ENCODE measurements around the gene ALB. TPM values are rescaled to one million over a fixed set of nuclear protein-coding genes. Genes with fewer than 3 reads are reported as not detected.

Gene ALB
- total and polyA plus RNA-seq, 2 experiments from 2014 or later, result not detected

DNA sequence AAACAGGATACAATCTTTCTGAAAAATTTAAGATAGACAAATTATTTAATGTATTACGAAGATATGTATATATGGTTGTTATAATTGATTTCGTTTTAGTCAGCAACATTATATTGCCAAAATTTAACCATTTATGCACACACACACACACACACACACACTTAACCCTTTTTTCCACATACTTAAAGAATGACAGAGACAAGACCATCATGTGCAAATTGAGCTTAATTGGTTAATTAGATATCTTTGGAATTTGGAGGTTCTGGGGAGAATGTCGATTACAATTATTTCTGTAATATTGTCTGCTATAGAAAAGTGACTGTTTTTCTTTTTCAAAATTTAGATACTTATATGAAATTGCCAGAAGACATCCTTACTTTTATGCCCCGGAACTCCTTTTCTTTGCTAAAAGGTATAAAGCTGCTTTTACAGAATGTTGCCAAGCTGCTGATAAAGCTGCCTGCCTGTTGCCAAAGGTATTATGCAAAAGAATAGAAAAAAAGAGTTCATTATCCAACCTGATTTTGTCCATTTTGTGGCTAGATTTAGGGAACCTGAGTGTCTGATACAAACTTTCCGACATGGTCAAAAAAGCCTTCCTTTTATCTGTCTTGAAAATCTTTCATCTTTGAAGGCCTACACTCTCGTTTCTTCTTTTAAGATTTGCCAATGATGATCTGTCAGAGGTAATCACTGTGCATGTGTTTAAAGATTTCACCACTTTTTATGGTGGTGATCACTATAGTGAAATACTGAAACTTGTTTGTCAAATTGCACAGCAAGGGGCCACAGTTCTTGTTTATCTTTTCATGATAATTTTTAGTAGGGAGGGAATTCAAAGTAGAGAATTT lies 5.2 kb downstream of the ALB start:
- H3K9me3 ChIP-seq (ENCODE audit: low read depth), result no peaks in the 10 kb centered on the region
- no peak for DNase-seq
- 0 out of 2 replicates have a peak, but pooled peaks cover 4% of the 10 kb centered on the region for H3K27me3 ChIP-seq (replicated peaks; ENCODE audit: insufficient read depth)
- in situ Hi-C loops (cut with MboI), result no loop called here
- H3K79me2 ChIP-seq (ENCODE audit: insufficient read depth), result no peaks in the 10 kb centered on the region
- no peaks in the 10 kb centered on the region for H3K4me1 ChIP-seq (ENCODE audit: insufficient read depth)
- H4K20me1 ChIP-seq (ENCODE audit: insufficient read depth), result no peaks in the 10 kb centered on the region
- H3K36me3 ChIP-seq (ENCODE audit: low read depth), result no peaks in the 10 kb centered on the region
- TF ChIP-seq EZH2phosphoT487 (IDR thresholded peaks at IDR 0.05; ENCODE audit: insufficient read depth, low read depth) (no peak), EZH2 (IDR thresholded peaks at IDR 0.05; ENCODE audit: insufficient read depth, poor library complexity, severe bottlenecking) (no peak)
- WGBS, 2 experiments (ENCODE audit: low coverage in 1 of 2, low lambda C conversion rate in 2 of 2, missing lambda C conversion rate in 2 of 2), result 53 to 58% methylated on average over 6 of the region's 6 CpGs
- no peaks in the 10 kb centered on the region for H3K9me2 ChIP-seq (ENCODE audit: insufficient read depth)
- H3K4me3 ChIP-seq, result no peak overlapping the region
- no peak overlapping the region for H3K27ac ChIP-seq
- no peaks in the 10 kb centered on the region for H3F3A ChIP-seq (ENCODE audit: insufficient read depth)
- no peak overlapping the region for H2AFZ ChIP-seq
- no peak overlapping the region for H3K4me2 ChIP-seq (ENCODE audit: unreplicated experiment)
- no peak overlapping the region for H3K9ac ChIP-seq

GRCh38 chr4:73409978-73410548 lies 6.0 kb downstream of the ALB start:
- no peaks in the 10 kb centered on the region for H3K79me2 ChIP-seq (ENCODE audit: insufficient read depth)
- in situ Hi-C loops (cut with MboI), result no loop called here
- no peaks in the 10 kb centered on the region for H4K20me1 ChIP-seq (ENCODE audit: insufficient read depth)
- no peaks in the 10 kb centered on the region for H3K9me3 ChIP-seq (ENCODE audit: low read depth)
- H3K9me2 ChIP-seq (ENCODE audit: insufficient read depth), result no peaks in the 10 kb centered on the region
- no peak overlapping the region for H3K4me3 ChIP-seq
- WGBS, 2 experiments (ENCODE audit: low coverage in 1 of 2, low lambda C conversion rate in 2 of 2, missing lambda C conversion rate in 2 of 2), result 61 to 70% methylated on average over 8 of the region's 8 CpGs
- H3K27ac ChIP-seq, result no peak overlapping the region
- no peaks in the 10 kb centered on the region for H3K4me1 ChIP-seq (ENCODE audit: insufficient read depth)
- DNase-seq, result no peak
- peaks cover 4% of the 10 kb centered on the region; the same call in 1 of the 2 replicates for H3K27me3 ChIP-seq (replicated peaks; ENCODE audit: insufficient read depth)
- H3K4me2 ChIP-seq (ENCODE audit: unreplicated experiment), result no peak overlapping the region
- TF ChIP-seq EZH2 (IDR thresholded peaks at IDR 0.05; ENCODE audit: insufficient read depth, poor library complexity, severe bottlenecking) (no peak), EZH2phosphoT487 (IDR thresholded peaks at IDR 0.05; ENCODE audit: insufficient read depth, low read depth) (no peak)
- H3K9ac ChIP-seq, result no peak overlapping the region
- no peaks in the 10 kb centered on the region for H3F3A ChIP-seq (ENCODE audit: insufficient read depth)
- no peak overlapping the region for H2AFZ ChIP-seq
- no peaks in the 10 kb centered on the region for H3K36me3 ChIP-seq (ENCODE audit: low read depth)

DNA sequence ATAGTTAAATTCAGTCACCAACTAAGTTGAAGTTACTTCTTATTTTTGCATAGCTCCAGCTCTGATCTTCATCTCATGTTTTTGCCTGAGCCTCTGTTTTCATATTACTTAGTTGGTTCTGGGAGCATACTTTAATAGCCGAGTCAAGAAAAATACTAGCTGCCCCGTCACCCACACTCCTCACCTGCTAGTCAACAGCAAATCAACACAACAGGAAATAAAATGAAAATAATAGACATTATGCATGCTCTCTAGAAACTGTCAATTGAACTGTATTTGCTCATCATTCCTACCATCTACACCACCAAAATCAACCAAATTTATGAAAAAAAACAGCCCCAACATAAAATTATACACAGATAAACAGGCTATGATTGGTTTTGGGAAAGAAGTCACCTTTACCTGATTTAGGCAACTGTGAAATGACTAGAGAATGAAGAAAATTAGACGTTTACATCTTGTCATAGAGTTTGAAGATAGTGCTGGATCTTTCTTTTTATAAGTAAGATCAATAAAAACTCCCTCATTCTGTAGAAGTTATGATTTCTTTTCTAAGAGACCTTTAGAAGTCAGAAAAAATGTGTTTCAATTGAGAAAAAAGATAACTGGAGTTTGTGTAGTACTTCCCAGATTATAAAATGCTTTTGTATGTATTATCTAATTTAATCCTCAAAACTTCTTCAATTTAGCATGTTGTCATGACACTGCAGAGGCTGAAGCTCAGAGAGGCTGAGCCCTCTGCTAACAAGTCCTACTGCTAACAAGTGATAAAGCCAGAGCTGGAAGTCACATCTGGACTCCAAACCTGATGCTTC lies 7.0 kb downstream of the ALB start:
- H3K27ac ChIP-seq, result no peak overlapping the region
- H3K79me2 ChIP-seq (ENCODE audit: insufficient read depth), result no peaks in the 10 kb centered on the region
- H3K27me3 ChIP-seq (replicated peaks; ENCODE audit: insufficient read depth), result peaks cover 4% of the 10 kb centered on the region; the same call in 1 of the 2 replicates
- no peak overlapping the region for H3K9ac ChIP-seq
- H3K4me1 ChIP-seq (ENCODE audit: insufficient read depth), result no peaks in the 10 kb centered on the region
- no peaks in the 10 kb centered on the region for H3K36me3 ChIP-seq (ENCODE audit: low read depth)
- no peak overlapping the region for H2AFZ ChIP-seq
- no peak for DNase-seq
- no peaks in the 10 kb centered on the region for H3K9me2 ChIP-seq (ENCODE audit: insufficient read depth)
- H3K4me2 ChIP-seq (ENCODE audit: unreplicated experiment), result no peak overlapping the region
- no peak overlapping the region for H3K4me3 ChIP-seq
- no peaks in the 10 kb centered on the region for H3F3A ChIP-seq (ENCODE audit: insufficient read depth)
- in situ Hi-C loops (cut with MboI), result no loop called here
- H3K9me3 ChIP-seq (ENCODE audit: low read depth), result no peaks in the 10 kb centered on the region
- WGBS, 2 experiments (ENCODE audit: low coverage in 1 of 2, low lambda C conversion rate in 2 of 2, missing lambda C conversion rate in 2 of 2), result 52% methylated on average over 3 of the region's 3 CpGs
- no peaks in the 10 kb centered on the region for H4K20me1 ChIP-seq (ENCODE audit: insufficient read depth)
- TF ChIP-seq EZH2phosphoT487 (IDR thresholded peaks at IDR 0.05; ENCODE audit: insufficient read depth, low read depth), result no peak
- TF ChIP-seq EZH2 (IDR thresholded peaks at IDR 0.05; ENCODE audit: insufficient read depth, poor library complexity, severe bottlenecking), result no peak

- H3K27ac ChIP-seq, result no peak overlapping the region
- H3K79me2 ChIP-seq (ENCODE audit: insufficient read depth), result no peaks in the 10 kb centered on the region
- H4K20me1 ChIP-seq (ENCODE audit: insufficient read depth), result no peaks in the 10 kb centered on the region
- no peaks in the 10 kb centered on the region for H3K9me3 ChIP-seq (ENCODE audit: low read depth)
- in situ Hi-C loops (cut with MboI), result no loop called here
- 66 to 70% methylated on average over 8 of the region's 8 CpGs for WGBS, 2 experiments (ENCODE audit: low coverage in 1 of 2, low lambda C conversion rate in 2 of 2, missing lambda C conversion rate in 2 of 2)
- no peaks in the 10 kb centered on the region for H3K4me1 ChIP-seq (ENCODE audit: insufficient read depth)
- H2AFZ ChIP-seq, result no peak overlapping the region
- no peak for DNase-seq
- TF ChIP-seq EZH2phosphoT487 (IDR thresholded peaks at IDR 0.05; ENCODE audit: insufficient read depth, low read depth), result no peak
- TF ChIP-seq EZH2 (IDR thresholded peaks at IDR 0.05; ENCODE audit: insufficient read depth, poor library complexity, severe bottlenecking), result no peak
- no peaks in the 10 kb centered on the region for H3K9me2 ChIP-seq (ENCODE audit: insufficient read depth)
- H3K36me3 ChIP-seq (ENCODE audit: low read depth), result no peaks in the 10 kb centered on the region
- no peak overlapping the region for H3K9ac ChIP-seq
- peaks cover 4% of the 10 kb centered on the region; the same call in 1 of the 2 replicates for H3K27me3 ChIP-seq (replicated peaks; ENCODE audit: insufficient read depth)
- no peaks in the 10 kb centered on the region for H3F3A ChIP-seq (ENCODE audit: insufficient read depth)
- no peak overlapping the region for H3K4me2 ChIP-seq (ENCODE audit: unreplicated experiment)
- H3K4me3 ChIP-seq, result no peak overlapping the region
These were observed 7.8 kb downstream of the ALB start for GRCh38 chr4:73411731-73412414.
